Neural cell (in vitro differentiated cells): Measurements from ENCODE around the gene FNBP1.

Source experiments
- EZH2 ChIP-seq: fragments of 200-600, 300-800 bp; shearing (Covaris generic), sonication (generic); IDR thresholded peaks from 2 replicates; pipeline ENCODE4 v1.6.1; 2014; ENCODE audit warnings: antibody characterized with exemption, low read length, borderline replicate concordance, mild to moderate bottlenecking; ENCODE audit not compliant: insufficient read depth, poor library complexity, severe bottlenecking
- SMC3 ChIP-seq: fragments of 450-650 bp; conservative IDR thresholded peaks from 2 replicates; pipeline ENCODE4 v1.6.1; 2014; ENCODE audit warnings: antibody characterized with exemption, mild to moderate bottlenecking, moderate library complexity; ENCODE audit not compliant: poor library complexity
- TF ChIP-seq, protein P1 (sequence below): fragments of 450-650 bp; IDR thresholded peaks from 2 replicates; pipeline ENCODE4 v1.5.1; 2014; ENCODE audit warnings: antibody characterized with exemption, mild to moderate bottlenecking, moderate library complexity; ENCODE audit not compliant: poor library complexity, severe bottlenecking

DNA sequence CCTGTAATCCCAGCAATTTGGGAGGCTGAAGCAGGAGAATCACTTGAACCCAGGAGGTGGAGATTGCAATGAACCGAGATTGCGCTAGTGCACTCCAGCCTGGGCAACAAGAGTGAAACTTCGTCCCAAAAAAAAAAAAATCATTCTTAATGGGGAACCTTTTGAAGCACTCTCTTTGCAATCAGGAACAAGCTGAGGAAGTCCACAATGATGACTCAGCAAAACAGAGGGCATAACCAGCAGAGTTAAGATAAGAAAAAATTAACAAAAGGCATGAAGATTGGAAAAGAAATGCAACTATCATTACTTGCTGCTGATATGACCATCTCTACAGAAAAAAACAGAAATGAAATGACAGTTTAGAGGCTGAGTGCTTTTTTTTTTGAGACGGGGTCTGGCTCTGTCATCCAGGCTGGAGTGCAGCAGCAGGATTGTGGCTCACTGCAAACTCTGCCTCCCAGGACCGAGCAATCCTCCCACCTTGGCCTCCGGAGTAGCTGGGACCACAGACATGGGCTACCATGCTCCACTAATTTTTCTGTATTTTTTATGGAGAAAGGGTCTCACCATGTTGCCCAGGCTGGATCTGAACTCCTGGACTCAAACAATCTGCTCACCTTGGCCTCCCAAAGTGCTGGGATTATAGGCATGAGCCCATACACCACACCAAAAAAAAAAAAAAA lies 88.0 kb downstream of the FNBP1 start:
- TF ChIP-seq, protein P1, sequence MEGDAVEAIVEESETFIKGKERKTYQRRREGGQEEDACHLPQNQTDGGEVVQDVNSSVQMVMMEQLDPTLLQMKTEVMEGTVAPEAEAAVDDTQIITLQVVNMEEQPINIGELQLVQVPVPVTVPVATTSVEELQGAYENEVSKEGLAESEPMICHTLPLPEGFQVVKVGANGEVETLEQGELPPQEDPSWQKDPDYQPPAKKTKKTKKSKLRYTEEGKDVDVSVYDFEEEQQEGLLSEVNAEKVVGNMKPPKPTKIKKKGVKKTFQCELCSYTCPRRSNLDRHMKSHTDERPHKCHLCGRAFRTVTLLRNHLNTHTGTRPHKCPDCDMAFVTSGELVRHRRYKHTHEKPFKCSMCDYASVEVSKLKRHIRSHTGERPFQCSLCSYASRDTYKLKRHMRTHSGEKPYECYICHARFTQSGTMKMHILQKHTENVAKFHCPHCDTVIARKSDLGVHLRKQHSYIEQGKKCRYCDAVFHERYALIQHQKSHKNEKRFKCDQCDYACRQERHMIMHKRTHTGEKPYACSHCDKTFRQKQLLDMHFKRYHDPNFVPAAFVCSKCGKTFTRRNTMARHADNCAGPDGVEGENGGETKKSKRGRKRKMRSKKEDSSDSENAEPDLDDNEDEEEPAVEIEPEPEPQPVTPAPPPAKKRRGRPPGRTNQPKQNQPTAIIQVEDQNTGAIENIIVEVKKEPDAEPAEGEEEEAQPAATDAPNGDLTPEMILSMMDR, result no peak
- TF ChIP-seq SMC3 (no peak), EZH2 (no peak)
